Raji (cell line): ENCODE results near the gene ASPSCR1.

ENCODE experiments used
- POLR2A ChIP-seq: IDR thresholded peaks from 2 replicates; pipeline ENCODE4 v1.6.1; 2011; ENCODE audit warnings: low read depth, low read length, control low read depth; ENCODE audit not compliant: insufficient read depth

ASPSCR1 gene

GRCh38 chr17:82016875-82017459 lies 39.5 kb downstream of the ASPSCR1 start:
- TF ChIP-seq POLR2A, result no peak

DNA sequence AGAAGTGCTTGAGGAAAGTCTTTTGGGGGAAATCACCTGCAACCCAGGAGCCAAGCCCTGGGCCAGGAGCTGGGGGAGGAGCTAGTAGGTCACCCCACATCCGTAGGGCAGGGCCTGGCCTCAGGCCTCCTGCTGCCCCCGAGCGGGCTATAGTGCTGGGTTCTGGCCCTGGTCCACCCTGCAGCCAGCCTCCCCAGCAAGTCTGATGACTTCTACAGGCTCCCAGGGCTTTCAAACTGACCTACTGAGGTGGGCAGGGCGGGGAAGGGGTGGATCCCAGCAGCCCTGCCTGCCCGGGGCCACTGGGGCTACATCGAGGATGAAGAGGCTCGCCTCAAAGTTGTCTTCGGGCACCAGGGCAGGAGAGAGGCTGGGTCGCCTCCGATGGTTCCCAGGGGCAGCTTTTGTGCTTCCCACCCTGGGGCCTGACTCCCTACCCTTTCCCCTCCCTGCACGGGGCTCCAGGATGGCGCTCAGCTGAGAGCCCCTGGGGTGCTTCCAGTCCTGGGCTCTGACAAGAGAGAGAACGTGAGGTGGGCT lies 40.3 kb downstream of the ASPSCR1 start:
- TF ChIP-seq POLR2A, result no peak

- no peak for TF ChIP-seq POLR2A
Observed at GRCh38 chr17:82018152-82018988, 40.9 kb downstream of the ASPSCR1 start.

DNA sequence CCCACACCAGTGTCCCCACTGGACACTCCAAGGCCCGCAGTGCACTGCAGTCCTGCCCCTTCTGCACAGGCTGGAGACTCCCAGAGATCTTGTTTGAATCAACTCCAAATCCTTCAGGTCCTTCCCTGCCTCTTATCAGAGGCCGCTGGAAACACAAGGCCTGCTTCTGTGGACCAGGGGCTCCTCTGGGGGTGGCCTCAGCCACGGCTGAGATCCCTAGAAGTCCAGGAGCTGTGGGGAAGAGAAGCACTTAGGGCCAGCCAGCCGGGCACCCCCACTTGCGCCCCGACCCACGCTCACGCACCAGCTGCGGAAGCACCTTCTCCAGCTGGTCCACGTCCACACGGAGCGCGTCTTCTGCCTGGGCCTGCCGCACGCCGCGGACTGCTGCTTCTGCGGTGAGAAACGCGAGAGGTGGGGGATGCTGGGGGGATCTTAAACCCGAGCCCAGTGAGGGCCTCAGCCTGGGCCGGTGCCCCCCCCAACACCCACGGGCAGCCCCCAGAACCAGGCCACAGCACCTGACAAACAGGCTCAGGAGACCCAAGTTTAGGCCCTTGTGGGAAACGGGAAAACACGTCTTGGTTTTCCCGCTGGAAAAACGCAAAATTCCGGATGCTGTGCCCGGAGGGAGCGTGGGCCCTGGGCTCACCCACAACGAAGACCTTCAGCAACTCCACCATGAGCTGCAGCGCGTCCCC lies 41.7 kb downstream of the ASPSCR1 start:
- TF ChIP-seq POLR2A, result no peak

DNA sequence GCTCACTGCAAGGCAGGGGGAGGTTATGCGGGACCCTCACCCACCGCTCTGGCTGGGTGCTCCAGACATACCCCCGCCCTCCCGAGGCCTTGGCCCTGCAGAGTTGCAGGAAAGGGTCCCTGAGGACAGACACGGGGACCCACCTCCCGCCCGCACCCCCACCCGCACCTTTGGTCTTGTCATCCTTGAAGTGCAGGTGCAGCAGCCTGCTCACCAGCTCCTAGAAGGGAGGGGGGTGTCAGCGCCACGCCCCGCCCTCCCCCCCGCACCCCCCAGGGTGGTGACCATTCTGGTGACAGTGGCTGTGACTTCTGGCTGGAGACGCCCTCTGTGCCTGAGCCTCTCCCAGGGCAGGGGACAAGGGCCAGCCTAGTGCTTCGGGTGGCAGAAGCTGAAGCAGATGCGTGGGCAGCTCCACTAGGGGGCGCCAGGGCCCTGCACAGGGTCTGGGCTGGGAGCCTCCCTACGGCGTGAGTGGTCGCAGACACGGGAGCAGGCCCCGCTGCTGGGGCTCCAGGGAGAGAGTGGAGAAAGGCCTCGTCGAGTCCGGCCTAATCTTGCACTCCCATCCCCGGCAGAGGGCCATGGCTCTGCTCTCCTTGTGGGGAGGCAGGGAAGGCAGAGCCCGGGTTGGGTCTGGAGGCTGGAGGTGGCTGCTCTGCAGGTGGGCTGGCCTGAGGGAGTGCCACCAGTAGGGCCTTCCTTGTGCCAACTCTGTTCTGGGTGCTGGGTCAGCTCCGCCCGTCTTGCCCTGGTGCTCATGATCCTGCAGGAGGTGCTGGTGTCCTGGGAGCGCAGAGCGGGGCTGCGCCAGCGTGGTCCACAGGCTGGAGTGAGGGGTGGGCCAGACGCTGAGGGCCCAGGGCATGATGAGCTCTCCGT lies 42.5 kb downstream of the ASPSCR1 start:
- TF ChIP-seq POLR2A, result no peak

DNA sequence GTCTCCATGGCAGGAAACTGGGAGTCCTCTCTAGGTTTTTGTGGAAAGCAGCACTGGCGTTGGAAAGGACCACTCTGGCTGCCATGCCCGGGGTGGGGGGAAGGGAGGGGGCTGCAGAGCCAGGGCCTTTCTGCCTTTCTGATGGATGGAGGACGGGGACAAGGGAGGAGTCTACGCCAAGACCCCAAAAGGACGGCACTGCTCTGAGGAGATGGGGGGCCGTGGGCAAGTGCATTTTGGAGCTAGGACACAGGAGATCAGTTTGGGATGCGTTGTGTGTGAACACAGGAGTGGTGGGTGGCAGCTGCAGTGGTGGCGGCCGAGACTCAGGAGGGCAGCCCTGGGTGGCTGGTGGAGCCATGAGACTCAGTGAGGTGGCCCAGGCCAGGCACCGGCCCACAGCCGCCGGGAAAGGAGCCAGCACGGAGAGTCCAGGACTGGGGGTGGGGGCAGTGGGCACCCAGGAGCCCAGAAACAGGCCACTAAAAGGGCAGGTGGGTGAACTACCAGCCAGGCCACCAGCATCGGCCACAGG lies 43.2 kb downstream of the ASPSCR1 start:
- TF ChIP-seq POLR2A, result no peak

DNA sequence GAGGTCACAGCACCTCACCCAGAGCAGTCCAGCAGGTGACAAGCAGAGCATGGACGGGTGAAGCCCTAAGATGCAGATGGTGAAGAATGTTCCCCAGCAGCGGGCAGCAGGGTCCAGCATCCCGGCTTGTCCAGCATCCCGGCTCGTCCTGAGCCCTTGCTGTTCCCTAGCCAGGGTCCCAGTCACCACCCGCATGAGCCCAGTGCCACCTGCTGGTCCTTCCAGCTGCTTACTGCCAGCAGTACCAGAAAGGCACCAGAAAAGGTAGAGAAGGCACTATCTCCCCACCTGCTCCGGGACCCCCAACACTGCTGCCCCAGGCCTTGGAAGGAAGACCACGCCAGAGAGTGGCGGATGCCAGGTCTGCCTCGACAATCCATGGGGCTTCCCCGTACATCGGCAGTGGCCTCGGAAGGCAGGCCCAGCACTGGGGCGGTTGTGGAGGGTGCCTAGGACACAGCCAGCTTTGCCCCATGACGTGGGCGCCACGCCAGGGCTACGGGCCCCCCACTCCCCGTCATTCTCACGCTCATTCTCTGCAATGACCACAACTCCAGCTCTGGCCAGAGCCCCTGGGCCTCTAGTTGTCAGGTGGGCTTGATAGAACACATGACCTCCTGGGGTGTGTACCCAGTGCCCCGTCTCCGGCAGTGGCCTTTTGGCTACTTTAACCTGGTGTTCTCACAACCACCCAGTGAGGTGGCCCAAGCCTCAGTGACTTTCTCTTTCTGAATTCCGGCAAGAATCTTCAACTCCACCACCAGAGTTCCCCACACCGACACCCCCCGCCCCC lies 43.9 kb downstream of the ASPSCR1 start:
- no peak for TF ChIP-seq POLR2A

DNA sequence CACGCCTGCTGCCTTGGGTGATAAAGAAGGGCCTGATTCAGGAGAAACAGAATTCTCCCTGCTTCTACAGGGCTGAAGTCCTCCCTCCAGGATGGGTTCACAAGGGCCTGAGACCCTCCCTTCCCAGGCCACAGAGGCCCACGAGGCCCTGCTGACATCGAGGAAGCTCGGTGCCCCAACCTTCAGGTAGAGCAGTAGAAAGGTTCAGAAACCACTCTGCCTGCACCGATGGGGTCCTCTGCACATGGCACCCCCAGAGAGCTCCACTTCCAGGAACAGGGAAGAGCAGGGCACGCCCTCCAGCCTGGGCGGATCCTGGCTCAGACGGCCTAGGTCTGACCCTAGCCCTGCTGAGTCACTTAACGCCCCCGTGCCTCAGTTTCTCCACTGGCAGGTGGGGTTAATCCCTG lies 44.5 kb downstream of the ASPSCR1 start:
- TF ChIP-seq POLR2A, result 0 out of 2 replicates have a peak, but pooled peaks have one; percentile 20

GRCh38 chr17:82022310-82022980 lies 45.0 kb downstream of the ASPSCR1 start, which contains the start of gene CENPX:
CENPX (minus strand) TSS chr17:82022878; CDS start chr17:82022861, 17 bp downstream.
- peak; percentile 81 for TF ChIP-seq POLR2A

GRCh38 chr17:82022981-82023446 lies 45.6 kb downstream of the ASPSCR1 start, which contains the start of gene LRRC45:
LRRC45 (plus strand) TSS chr17:82023305; CDS start chr17:82023644, 339 bp downstream.
- peak; percentile 12; the same call in 1 of the 2 replicates for TF ChIP-seq POLR2A

DNA sequence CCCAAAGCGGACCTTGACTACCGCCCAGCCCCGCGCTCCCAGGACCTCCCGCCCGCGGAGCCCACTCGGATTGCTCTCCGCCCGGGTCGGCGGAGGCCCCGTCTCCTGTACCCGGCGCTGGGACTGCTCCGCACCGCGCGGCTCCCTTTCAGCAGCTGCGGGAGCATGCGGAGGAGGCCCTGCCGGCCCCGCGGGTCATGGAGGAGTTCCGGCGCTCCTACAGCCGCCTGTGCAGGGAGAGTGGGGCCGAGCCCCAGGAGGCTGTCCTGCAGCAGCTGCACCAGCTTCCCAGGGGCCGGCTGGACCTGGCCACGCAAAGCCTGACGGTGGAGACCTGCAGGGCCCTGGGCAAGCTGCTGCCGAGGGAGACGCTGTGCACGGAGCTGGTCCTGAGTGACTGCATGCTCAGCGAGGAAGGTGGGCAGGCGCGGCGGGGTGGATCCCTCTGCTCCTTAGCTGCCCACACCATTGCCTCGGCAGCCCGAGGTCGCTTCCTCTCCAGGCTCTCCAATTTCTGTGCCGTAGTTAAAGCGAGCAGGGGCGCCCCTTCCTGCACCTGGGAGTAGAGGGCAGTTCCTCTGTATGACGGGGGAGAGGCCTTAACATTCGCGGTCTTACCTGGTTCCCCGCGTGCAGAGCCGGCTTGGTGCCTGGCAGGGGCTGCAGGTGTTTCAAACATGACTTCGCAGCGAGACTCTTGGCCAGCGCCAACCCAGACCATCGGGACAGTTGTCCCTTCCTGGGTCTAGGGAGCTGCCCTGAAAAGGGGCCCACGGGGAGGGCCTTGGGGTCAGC lies 46.2 kb downstream of the ASPSCR1 start:
- TF ChIP-seq POLR2A, result peak; percentile 43

GRCh38 chr17:82024859-82025258 lies 47.4 kb downstream of the ASPSCR1 start:
- TF ChIP-seq POLR2A, result no peak
